GM23338 (cell line): Measurements from ENCODE around the gene PRTN3. TPM values are rescaled to one million over a fixed set of nuclear protein-coding genes. Genes with fewer than 3 reads are reported as not detected.
A peak's percentile ranks its signal among the peaks of the same experiment; 100 is the strongest.

Source experiments
- ATAC-seq: fragments of 200-7000 bp; cut with Tn5 transposase; 3 replicates; pipeline ENCODE4 v1.9.1; 2020
- DNase-seq: peaks from one replicate; pipeline ENCODE4 v3.0.0-alpha.2; 2015; ENCODE audit warnings: low spot score
- H2AFZ ChIP-seq: fragments of 200-600 bp; sonication (generic); 2 replicates; pipeline ENCODE4 v1.8.0; 2016; ENCODE audit warnings: antibody characterized with exemption, mild to moderate bottlenecking, moderate library complexity
- H3F3A ChIP-seq: fragments of 200-600 bp; sonication (generic); replicated peaks from 2 replicates; pipeline ENCODE4 v1.8.0; 2017; ENCODE audit warnings: antibody characterized with exemption, mixed run types, low read depth
- H3K27ac ChIP-seq: fragments of 200-600 bp; sonication (generic); 2 replicates; pipeline ENCODE4 v1.6.1; 2016; ENCODE audit warnings: low read depth
- H3K27me3 ChIP-seq: fragments of 200-600 bp; sonication (generic); 2 replicates; pipeline ENCODE4 v1.8.0; 2016; ENCODE audit warnings: mild to moderate bottlenecking, mixed run types, moderate library complexity; ENCODE audit not compliant: insufficient read depth
- H3K36me3 ChIP-seq: fragments of 200-600 bp; sonication (generic); 2 replicates; pipeline ENCODE4 v1.8.0; 2016; ENCODE audit warnings: mild to moderate bottlenecking; ENCODE audit not compliant: insufficient read depth
- H3K4me1 ChIP-seq: fragments of 200-600 bp; sonication (generic); 2 replicates; pipeline ENCODE4 v1.8.0; 2016; ENCODE audit warnings: mild to moderate bottlenecking, moderate library complexity; ENCODE audit not compliant: insufficient read depth
- H3K4me2 ChIP-seq: fragments of 200-600 bp; sonication (generic); 2 replicates; pipeline ENCODE4 v1.7.1; 2017; ENCODE audit warnings: mixed run types
- H3K4me3 ChIP-seq: fragments of 200-600 bp; sonication (generic); 2 replicates; pipeline ENCODE4 v1.6.1; 2016; ENCODE audit warnings: mixed run types
- H3K79me2 ChIP-seq: fragments of 200-600 bp; sonication (generic); replicated peaks from 2 replicates; pipeline ENCODE4 v1.8.0; 2017; ENCODE audit warnings: mild to moderate bottlenecking; ENCODE audit not compliant: insufficient read depth
- H3K9me2 ChIP-seq: fragments of 200-600 bp; sonication (generic); 2 replicates; pipeline ENCODE4 v1.8.0; 2017; ENCODE audit not compliant: insufficient read depth
- H4K20me1 ChIP-seq: fragments of 200-600 bp; sonication (generic); replicated peaks from 2 replicates; pipeline ENCODE4 v1.8.0; 2017; ENCODE audit warnings: mild to moderate bottlenecking; ENCODE audit not compliant: insufficient read depth
- H3K27ac Mint-ChIP-seq: 2 replicates; pipeline ENCODE4 v1.8.0; 2020; ENCODE audit warnings: inconsistent platforms, mild to moderate bottlenecking, moderate library complexity, mixed read lengths
- H3K27me3 Mint-ChIP-seq: 3 replicates; pipeline ENCODE4 v1.8.0; 2022; ENCODE audit warnings: low read depth, mild to moderate bottlenecking, moderate library complexity, mixed read lengths, inconsistent platforms; ENCODE audit not compliant: insufficient read depth, poor library complexity
- H3K36me3 Mint-ChIP-seq: 3 replicates; pipeline ENCODE4 v1.8.0; 2021; ENCODE audit warnings: low read depth, mild to moderate bottlenecking, inconsistent platforms, moderate library complexity, mixed read lengths
- H3K4me1 Mint-ChIP-seq: 3 replicates; pipeline ENCODE4 v1.8.0; 2020; ENCODE audit warnings: mild to moderate bottlenecking, inconsistent platforms, mixed read lengths
- H3K4me3 Mint-ChIP-seq: 3 replicates; pipeline ENCODE4 v1.8.0; 2021; ENCODE audit warnings: moderate library complexity, mild to moderate bottlenecking, inconsistent platforms, mixed read lengths
- H3K9me3 Mint-ChIP-seq: 3 replicates; pipeline ENCODE4 v1.8.0; 2020; ENCODE audit warnings: moderate library complexity, mild to moderate bottlenecking, inconsistent platforms, mixed read lengths
- CREB1 ChIP-seq: fragments of 250-450 bp; sonication (Bioruptor Pico); IDR thresholded peaks from 2 replicates; pipeline ENCODE4 v1.5.0; 2020; ENCODE audit warnings: low read depth, mild to moderate bottlenecking, moderate library complexity
- ZNF114 ChIP-seq: fragments of 250-450 bp; sonication (Bioruptor Pico); IDR thresholded peaks from 2 replicates; pipeline ENCODE4 v1.5.0; 2020; ENCODE audit warnings: mild to moderate bottlenecking, moderate library complexity
- polyA plus RNA-seq: library from polyadenylated mRNA; unstranded; fragments of >200 nt; fragmentation: Nextera tagmentation; extraction: Ambion mirVana; gene quantifications from 2 replicates; pipeline ENCODE4 v1.2.1, GENCODE V29; 2016
- total RNA-seq: library from RNA; depleted of rRNA; stranded (reverse); fragments of >200 nt; shearing (Covaris generic); gene quantifications from 2 replicates; pipeline ENCODE4 v1.2.3, GENCODE V29; 2014
- TF ChIP-seq, protein P1 (sequence below): fragments of 250-450 bp; sonication (Bioruptor Pico); IDR thresholded peaks from 2 replicates; pipeline ENCODE4 v1.5.0; 2020; ENCODE audit warnings: mild to moderate bottlenecking, moderate library complexity
- TF ChIP-seq, protein P2 (sequence below): IDR thresholded peaks from 2 replicates; pipeline ENCODE4 v1.6.1; 2016; ENCODE audit warnings: antibody characterized with exemption

Gene PRTN3
- total and polyA plus RNA-seq, 2 experiments from 2014 or later: 0.21 to 0.68 TPM

GRCh38 chr19:792306-792885, 48.4 kb upstream of the PRTN3 start:
- Mint-ChIP-seq H3K4me3 (no peak overlapping the region), H3K9me3 (no peaks in the 10 kb centered on the region), H3K4me1 (peaks cover 32% of the 10 kb centered on the region), H3K36me3 (no peaks in the 10 kb centered on the region; the same call in 2 of the 3 replicates), H3K27ac (0 out of 2 replicates have a peak overlapping the region, but pooled peaks have one; percentile 41), H3K27me3 (peaks cover 8% of the 10 kb centered on the region)
- TF ChIP-seq, protein P1, sequence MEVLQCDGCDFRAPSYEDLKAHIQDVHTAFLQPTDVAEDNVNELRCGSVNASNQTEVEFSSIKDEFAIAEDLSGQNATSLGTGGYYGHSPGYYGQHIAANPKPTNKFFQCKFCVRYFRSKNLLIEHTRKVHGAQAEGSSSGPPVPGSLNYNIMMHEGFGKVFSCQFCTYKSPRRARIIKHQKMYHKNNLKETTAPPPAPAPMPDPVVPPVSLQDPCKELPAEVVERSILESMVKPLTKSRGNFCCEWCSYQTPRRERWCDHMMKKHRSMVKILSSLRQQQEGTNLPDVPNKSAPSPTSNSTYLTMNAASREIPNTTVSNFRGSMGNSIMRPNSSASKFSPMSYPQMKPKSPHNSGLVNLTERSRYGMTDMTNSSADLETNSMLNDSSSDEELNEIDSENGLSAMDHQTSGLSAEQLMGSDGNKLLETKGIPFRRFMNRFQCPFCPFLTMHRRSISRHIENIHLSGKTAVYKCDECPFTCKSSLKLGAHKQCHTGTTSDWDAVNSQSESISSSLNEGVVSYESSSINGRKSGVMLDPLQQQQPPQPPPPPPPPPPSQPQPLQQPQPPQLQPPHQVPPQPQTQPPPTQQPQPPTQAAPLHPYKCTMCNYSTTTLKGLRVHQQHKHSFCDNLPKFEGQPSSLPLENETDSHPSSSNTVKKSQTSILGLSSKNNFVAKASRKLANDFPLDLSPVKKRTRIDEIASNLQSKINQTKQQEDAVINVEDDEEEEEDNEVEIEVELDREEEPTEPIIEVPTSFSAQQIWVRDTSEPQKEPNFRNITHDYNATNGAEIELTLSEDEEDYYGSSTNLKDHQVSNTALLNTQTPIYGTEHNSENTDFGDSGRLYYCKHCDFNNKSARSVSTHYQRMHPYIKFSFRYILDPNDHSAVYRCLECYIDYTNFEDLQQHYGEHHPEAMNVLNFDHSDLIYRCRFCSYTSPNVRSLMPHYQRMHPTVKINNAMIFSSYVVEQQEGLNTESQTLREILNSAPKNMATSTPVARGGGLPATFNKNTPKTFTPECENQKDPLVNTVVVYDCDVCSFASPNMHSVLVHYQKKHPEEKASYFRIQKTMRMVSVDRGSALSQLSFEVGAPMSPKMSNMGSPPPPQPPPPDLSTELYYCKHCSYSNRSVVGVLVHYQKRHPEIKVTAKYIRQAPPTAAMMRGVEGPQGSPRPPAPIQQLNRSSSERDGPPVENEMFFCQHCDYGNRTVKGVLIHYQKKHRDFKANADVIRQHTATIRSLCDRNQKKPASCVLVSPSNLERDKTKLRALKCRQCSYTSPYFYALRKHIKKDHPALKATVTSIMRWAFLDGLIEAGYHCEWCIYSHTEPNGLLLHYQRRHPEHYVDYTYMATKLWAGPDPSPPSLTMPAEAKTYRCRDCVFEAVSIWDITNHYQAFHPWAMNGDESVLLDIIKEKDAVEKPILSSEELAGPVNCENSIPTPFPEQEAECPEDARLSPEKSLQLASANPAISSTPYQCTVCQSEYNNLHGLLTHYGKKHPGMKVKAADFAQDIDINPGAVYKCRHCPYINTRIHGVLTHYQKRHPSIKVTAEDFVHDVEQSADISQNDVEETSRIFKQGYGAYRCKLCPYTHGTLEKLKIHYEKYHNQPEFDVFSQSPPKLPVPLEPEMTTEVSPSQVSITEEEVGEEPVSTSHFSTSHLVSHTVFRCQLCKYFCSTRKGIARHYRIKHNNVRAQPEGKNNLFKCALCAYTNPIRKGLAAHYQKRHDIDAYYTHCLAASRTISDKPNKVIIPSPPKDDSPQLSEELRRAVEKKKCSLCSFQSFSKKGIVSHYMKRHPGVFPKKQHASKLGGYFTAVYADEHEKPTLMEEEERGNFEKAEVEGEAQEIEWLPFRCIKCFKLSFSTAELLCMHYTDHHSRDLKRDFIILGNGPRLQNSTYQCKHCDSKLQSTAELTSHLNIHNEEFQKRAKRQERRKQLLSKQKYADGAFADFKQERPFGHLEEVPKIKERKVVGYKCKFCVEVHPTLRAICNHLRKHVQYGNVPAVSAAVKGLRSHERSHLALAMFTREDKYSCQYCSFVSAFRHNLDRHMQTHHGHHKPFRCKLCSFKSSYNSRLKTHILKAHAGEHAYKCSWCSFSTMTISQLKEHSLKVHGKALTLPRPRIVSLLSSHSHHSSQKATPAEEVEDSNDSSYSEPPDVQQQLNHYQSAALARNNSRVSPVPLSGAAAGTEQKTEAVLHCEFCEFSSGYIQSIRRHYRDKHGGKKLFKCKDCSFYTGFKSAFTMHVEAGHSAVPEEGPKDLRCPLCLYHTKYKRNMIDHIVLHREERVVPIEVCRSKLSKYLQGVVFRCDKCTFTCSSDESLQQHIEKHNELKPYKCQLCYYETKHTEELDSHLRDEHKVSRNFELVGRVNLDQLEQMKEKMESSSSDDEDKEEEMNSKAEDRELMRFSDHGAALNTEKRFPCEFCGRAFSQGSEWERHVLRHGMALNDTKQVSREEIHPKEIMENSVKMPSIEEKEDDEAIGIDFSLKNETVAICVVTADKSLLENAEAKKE: no peak
- no peak overlapping the region for H3K4me3 ChIP-seq
- no peaks in the 10 kb centered on the region for H3K27me3 ChIP-seq
- H3K36me3 ChIP-seq: no peaks in the 10 kb centered on the region
- no peak for ATAC-seq
- H3K4me1 ChIP-seq: peaks cover 42% of the 10 kb centered on the region
- no peaks in the 10 kb centered on the region for H3K9me2 ChIP-seq
- DNase-seq: peak; percentile 48
- 0 out of 2 replicates have a peak overlapping the region, but pooled peaks have one; percentile 50 for H3K27ac ChIP-seq
- no peaks in the 10 kb centered on the region for H4K20me1 ChIP-seq
- H3K4me2 ChIP-seq: peak overlapping the region; percentile 40; the same call in 1 of the 2 replicates
- H2AFZ ChIP-seq: no peak overlapping the region
- 0 out of 2 replicates have a peak, but pooled peaks cover 3% of the 10 kb centered on the region for H3K79me2 ChIP-seq
- peaks cover 31% of the 10 kb centered on the region for H3F3A ChIP-seq

DNA sequence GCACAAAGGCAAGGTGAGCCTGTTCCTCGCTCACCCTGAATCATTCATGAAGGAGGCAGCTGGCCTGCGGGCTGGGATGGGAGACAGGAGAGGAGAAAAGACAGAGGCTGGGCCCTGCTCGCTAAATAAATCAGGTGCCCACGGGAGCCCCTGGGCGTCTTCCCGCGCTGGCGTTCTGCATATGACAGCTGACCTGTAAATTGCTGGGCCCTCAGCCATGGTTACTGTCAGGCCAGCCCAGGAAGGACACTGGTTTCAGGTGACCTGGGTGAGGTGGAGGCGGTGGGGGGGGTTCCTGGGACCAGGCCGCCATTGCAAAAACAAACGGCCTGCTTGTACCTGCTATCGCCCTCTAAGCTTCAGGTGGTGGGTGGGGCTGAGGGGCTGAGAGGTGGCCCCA, 47.0 kb upstream of the PRTN3 start:
- TF ChIP-seq ZNF114 (CRISPR knock-in tag) (no peak), CREB1 (CRISPR knock-in tag) (no peak)
- TF ChIP-seq, protein P2, sequence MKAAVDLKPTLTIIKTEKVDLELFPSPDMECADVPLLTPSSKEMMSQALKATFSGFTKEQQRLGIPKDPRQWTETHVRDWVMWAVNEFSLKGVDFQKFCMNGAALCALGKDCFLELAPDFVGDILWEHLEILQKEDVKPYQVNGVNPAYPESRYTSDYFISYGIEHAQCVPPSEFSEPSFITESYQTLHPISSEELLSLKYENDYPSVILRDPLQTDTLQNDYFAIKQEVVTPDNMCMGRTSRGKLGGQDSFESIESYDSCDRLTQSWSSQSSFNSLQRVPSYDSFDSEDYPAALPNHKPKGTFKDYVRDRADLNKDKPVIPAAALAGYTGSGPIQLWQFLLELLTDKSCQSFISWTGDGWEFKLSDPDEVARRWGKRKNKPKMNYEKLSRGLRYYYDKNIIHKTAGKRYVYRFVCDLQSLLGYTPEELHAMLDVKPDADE: no peak
- TF ChIP-seq, protein P1: no peak
- no peak overlapping the region for H3K4me3 ChIP-seq
- peak overlapping the region; percentile 70; the same call in 1 of the 2 replicates for H3K27ac ChIP-seq
- Mint-ChIP-seq H3K27me3 (peaks cover 12% of the 10 kb centered on the region), H3K36me3 (peaks cover 6% of the 10 kb centered on the region), H3K27ac (no peak overlapping the region), H3K4me3 (no peak overlapping the region), H3K4me1 (peaks cover 31% of the 10 kb centered on the region), H3K9me3 (no peaks in the 10 kb centered on the region)
- peaks cover 13% of the 10 kb centered on the region for H3K79me2 ChIP-seq
- no peaks in the 10 kb centered on the region for H3K9me2 ChIP-seq
- no peaks in the 10 kb centered on the region for H3K36me3 ChIP-seq
- ATAC-seq (no peak), DNase-seq (peak; percentile 7)
- peaks cover 26% of the 10 kb centered on the region for H3F3A ChIP-seq
- peaks cover 4% of the 10 kb centered on the region; the same call in 1 of the 2 replicates for H4K20me1 ChIP-seq
- H2AFZ ChIP-seq: no peak overlapping the region
- peaks cover 35% of the 10 kb centered on the region for H3K4me1 ChIP-seq
- H3K27me3 ChIP-seq: no peaks in the 10 kb centered on the region
- H3K4me2 ChIP-seq: no peak overlapping the region
